ENCODE data around the gene CCL18. TPM values are rescaled to one million over a fixed set of nuclear protein-coding genes. Genes with fewer than 3 reads are reported as not detected.

The CCL18 gene
- total RNA-seq, 1 experiment from 2014 or later = not detected

Other genes with a start within 250 kb of the CCL18 start
- gene HEATR9, start 195.4 kb upstream of the CCL18 start, total RNA-seq (2021; ENCODE audit: unreplicated experiment) = not detected
- gene CCL5, start 183.9 kb upstream of the CCL18 start, total RNA-seq (2021; ENCODE audit: unreplicated experiment) = 15.9 TPM
- gene RDM1, start 133.5 kb upstream of the CCL18 start, total RNA-seq (2021; ENCODE audit: unreplicated experiment) = 5.5 TPM
- gene LYZL6, start 120.6 kb upstream of the CCL18 start, total RNA-seq (2021; ENCODE audit: unreplicated experiment) = not detected
- not detected for gene CCL16, start 82.8 kb upstream of the CCL18 start, total RNA-seq (2021; ENCODE audit: unreplicated experiment)
- gene CCL14, start 77.5 kb upstream of the CCL18 start, total RNA-seq (2021; ENCODE audit: unreplicated experiment) = not detected
- not detected for gene CCL15, start 62.7 kb upstream of the CCL18 start, total RNA-seq (2021; ENCODE audit: unreplicated experiment)
- gene CCL23, start 46.3 kb upstream of the CCL18 start, total RNA-seq (2021; ENCODE audit: unreplicated experiment) = not detected
- gene CCL3, start 25.9 kb downstream of the CCL18 start, total RNA-seq (2021; ENCODE audit: unreplicated experiment) = 1.1 TPM
- 0.51 TPM for gene CCL4, start 39.6 kb downstream of the CCL18 start, total RNA-seq (2021; ENCODE audit: unreplicated experiment)
- gene TBC1D3B, start 112.4 kb downstream of the CCL18 start, total RNA-seq (2021; ENCODE audit: unreplicated experiment) = 7.4 TPM
- not detected for gene CCL3L1, start 132.5 kb downstream of the CCL18 start, total RNA-seq (2021; ENCODE audit: unreplicated experiment)
- gene CCL4L2, start 146.8 kb downstream of the CCL18 start, total RNA-seq (2021; ENCODE audit: unreplicated experiment) = not detected
- 0.54 TPM for gene TBC1D3I, start 200.3 kb downstream of the CCL18 start, total RNA-seq (2021; ENCODE audit: unreplicated experiment)